Gastrocnemius medialis (tissue), 4 donors: ENCODE measurements around the gene SAMD13. TPM values are rescaled to one million over a fixed set of nuclear protein-coding genes. Genes with fewer than 3 reads are reported as not detected.

ENCODE experiments used
- ATAC-seq, 2 donors: fragments of 150-250 bp; one replicate each; pipeline ENCODE4 v1.9.1; 2016
- DNase-seq, 2 donors: peaks; one replicate each; pipeline ENCODE4 v3.0.0-alpha.2; 2019
- H3K27ac ChIP-seq, 4 donors: fragments of 200-600 bp; sonication (generic); 1 replicate in 1 of 4; 2 replicates in 3 of 4; pipeline ENCODE4 v1.5.1; 2016 to 2018; ENCODE audit warnings: mild to moderate bottlenecking in 2 of 4, moderate library complexity in 1 of 4
- H3K27me3 ChIP-seq, 3 donors: fragments of 200-600 bp; sonication (generic) in 2 of 3; 1 replicate in 1 of 3; 2 replicates in 2 of 3; pipeline versions ENCODE4 v1.5.1 to v1.6.0; 2016 to 2019; ENCODE audit warnings: mild to moderate bottlenecking in 1 of 3, moderate library complexity in 1 of 3
- H3K36me3 ChIP-seq, 2 donors: fragments of 200-600 bp; sonication (generic) in 1 of 2; one replicate each; pipeline ENCODE4 v1.5.1; 2017 to 2018
- H3K4me1 ChIP-seq, 2 donors: fragments of 200-600 bp; sonication (generic) in 1 of 2; one replicate each; pipeline ENCODE4 v1.5.1; 2016 to 2017; ENCODE audit warnings: mild to moderate bottlenecking in 2 of 2
- H3K4me3 ChIP-seq, 4 donors: fragments of 200-600 bp; sonication (generic) in 3 of 4; 1 replicate in 1 of 4; 2 replicates in 3 of 4; pipeline ENCODE4 v1.5.1; 2016 to 2019; ENCODE audit warnings: mild to moderate bottlenecking in 2 of 4
- H3K9me3 ChIP-seq, 3 donors: fragments of 200-600 bp; sonication (generic) in 2 of 3; 1 replicate in 1 of 3; 2 replicates in 2 of 3; pipeline ENCODE4 v1.5.1; 2016 to 2019
- POLR2A ChIP-seq, 2 donors: fragments of 450-650 bp; IDR thresholded peaks; one replicate each; pipeline ENCODE4 v1.6.1; 2017; ENCODE audit warnings: antibody characterized with exemption in 2 of 2, mild to moderate bottlenecking in 2 of 2, moderate library complexity in 2 of 2
- in situ Hi-C, 4 donors: fragments of 200-750 bp; cut with MboI; loops; one replicate each; pipeline versions ENCODE4 v1.15.0 to v1.8.0; 2017; ENCODE audit warnings: low sequenced_read_pairs in 4 of 4
- intact Hi-C: fragments of 100-400 bp; cut with DNase I; formaldehyde crosslinking; loops from one replicate; pipeline ENCODE4 v1.15.1; 2023; ENCODE audit warnings: low total_unique reads
- total RNA-seq, 4 donors: library from RNA; depleted of rRNA; stranded (reverse); fragments of >200 nt; gene quantifications; one replicate each; pipeline versions ENCODE4 v1.1.0 to v1.2.3, GENCODE V29; 2016
- TF ChIP-seq, protein P1 (sequence below), 5 experiments: fragments of 450-650 bp in 3 of 5; fragments of 200-600 bp in 2 of 5; sonication (generic) in 2 of 5; IDR thresholded peaks in 4 of 5; conservative IDR thresholded peaks in 1 of 5; 1 replicate in 4 of 5; 2 replicates in 1 of 5; pipeline ENCODE4 v1.5.1; 2016 to 2019; ENCODE audit warnings: antibody characterized with exemption in 5 of 5, mild to moderate bottlenecking in 3 of 5, moderate library complexity in 3 of 5

The SAMD13 gene
- total RNA-seq, 4 donors from 2014 or later: 1.5 to 10.8 (median 5.4) TPM

DNA sequence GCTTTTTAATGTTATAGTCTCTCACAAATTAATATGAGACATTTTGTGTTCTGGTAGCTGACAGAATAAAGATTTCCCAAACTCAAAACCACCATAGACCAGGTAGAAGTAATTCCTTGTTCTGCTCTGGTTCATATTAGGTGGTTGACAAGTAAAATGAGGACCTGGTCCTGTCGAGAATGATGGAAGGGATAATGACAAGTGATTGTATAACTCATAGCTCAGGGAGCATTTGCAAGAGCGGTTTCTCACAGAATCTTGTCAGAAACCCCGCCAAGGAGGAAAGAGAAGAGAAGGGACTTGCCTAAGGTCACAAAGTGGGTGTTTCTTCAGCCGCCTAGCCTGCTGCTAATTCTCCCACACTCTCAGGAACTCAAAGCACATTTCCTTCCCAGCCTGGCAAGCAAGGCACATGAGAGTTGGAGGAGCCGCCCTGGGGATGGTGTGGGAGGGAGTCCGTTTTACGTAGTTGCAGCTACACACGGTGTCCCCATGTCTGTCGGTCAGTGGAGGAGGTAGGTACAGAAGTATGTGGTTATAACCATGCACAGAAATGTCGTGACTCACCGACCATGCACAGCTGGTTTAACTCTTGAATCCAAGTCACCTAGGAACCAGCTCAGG is 46.5 kb downstream of the SAMD13 start:
- H3K27me3 ChIP-seq: no peaks in the 10 kb centered on the region
- intact Hi-C loops: loop anchor here (2.0 kb wide), 1 partner anchor 45 kb away; no protein-coding TSS in a partner anchor
- peaks cover 7 to 26% of the 10 kb centered on the region in 2 donors for H3K4me1 ChIP-seq
- TF ChIP-seq, protein P1, sequence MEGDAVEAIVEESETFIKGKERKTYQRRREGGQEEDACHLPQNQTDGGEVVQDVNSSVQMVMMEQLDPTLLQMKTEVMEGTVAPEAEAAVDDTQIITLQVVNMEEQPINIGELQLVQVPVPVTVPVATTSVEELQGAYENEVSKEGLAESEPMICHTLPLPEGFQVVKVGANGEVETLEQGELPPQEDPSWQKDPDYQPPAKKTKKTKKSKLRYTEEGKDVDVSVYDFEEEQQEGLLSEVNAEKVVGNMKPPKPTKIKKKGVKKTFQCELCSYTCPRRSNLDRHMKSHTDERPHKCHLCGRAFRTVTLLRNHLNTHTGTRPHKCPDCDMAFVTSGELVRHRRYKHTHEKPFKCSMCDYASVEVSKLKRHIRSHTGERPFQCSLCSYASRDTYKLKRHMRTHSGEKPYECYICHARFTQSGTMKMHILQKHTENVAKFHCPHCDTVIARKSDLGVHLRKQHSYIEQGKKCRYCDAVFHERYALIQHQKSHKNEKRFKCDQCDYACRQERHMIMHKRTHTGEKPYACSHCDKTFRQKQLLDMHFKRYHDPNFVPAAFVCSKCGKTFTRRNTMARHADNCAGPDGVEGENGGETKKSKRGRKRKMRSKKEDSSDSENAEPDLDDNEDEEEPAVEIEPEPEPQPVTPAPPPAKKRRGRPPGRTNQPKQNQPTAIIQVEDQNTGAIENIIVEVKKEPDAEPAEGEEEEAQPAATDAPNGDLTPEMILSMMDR (IDR thresholded peaks at IDR 0.05 in 4 of 5, conservative IDR thresholded peaks at IDR 0.05 in 1 of 5): no peak
- TF ChIP-seq POLR2A (IDR thresholded peaks at IDR 0.05): no peak
- ATAC-seq (no peak), DNase-seq (no peak)
- H3K9me3 ChIP-seq: no peaks in the 10 kb centered on the region
- in situ Hi-C loops: no loop called here
- H3K27ac ChIP-seq: peak overlapping the region in 3 of 4 donors; percentile 5 to 38 (median 35)
- H3K36me3 ChIP-seq: no peaks in the 10 kb centered on the region
- H3K4me3 ChIP-seq: no peak overlapping the region

DNA sequence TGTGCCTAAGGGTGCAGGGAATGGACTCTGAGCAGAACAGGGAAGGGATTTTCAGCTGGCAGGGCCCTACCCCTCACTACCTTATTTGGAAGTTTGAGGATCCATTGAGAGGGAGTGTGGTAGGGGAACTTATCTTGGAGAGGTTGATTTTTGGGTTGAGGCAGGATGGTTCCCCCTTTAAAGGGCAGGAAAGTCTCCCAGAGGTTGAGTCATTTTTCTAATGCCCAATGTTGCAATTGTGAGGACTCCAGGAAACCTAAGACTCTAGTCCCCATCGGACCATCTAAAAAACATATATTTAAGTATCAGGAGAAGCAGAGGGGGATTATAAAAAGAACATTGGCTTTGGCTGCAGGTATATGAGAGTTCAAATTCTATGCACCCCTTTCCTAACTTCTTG is 47.3 kb downstream of the SAMD13 start:
- Histone ChIP-seq H3K4me1 (peaks cover 7 to 26% of the 10 kb centered on the region in 2 donors), H3K9me3 (no peaks in the 10 kb centered on the region), H3K36me3 (no peaks in the 10 kb centered on the region), H3K27ac (no peak overlapping the region), H3K4me3 (no peak overlapping the region), H3K27me3 (no peaks in the 10 kb centered on the region)
- intact Hi-C loops: no loop called here
- in situ Hi-C loops: no loop called here
- ATAC-seq (no peak), DNase-seq (no peak)
- TF ChIP-seq, protein P1 (IDR thresholded peaks at IDR 0.05 in 4 of 5, conservative IDR thresholded peaks at IDR 0.05 in 1 of 5): no peak
- no peak for TF ChIP-seq POLR2A (IDR thresholded peaks at IDR 0.05)

DNA sequence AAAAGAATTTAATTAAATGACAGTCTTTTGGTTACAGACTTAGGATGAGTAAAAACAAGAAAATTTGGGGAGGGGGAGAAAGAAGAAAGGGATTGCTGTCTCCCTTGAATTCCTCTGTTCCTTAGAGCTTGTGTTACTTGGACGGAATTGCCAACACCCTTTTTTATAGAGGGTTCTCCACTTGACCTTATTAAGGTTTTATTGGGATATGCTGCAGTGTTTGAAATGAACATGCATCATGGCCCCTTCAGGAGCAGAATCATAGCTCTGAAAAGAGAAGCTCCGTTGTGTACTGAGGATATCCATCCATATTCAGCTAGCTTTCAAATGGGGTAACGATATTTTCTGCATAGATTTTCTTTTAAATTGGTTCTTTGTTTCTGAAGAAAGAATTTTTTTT is 48.6 kb downstream of the SAMD13 start:
- Histone ChIP-seq H3K4me3 (no peak overlapping the region), H3K27ac (no peak overlapping the region), H3K36me3 (no peaks in the 10 kb centered on the region), H3K27me3 (no peaks in the 10 kb centered on the region), H3K9me3 (no peaks in the 10 kb centered on the region), H3K4me1 (peaks cover 7 to 24% of the 10 kb centered on the region in 2 donors)
- in situ Hi-C loops: no loop called here
- ATAC-seq (no peak), DNase-seq (no peak)
- no peak for TF ChIP-seq POLR2A (IDR thresholded peaks at IDR 0.05)
- TF ChIP-seq, protein P1 (IDR thresholded peaks at IDR 0.05 in 4 of 5, conservative IDR thresholded peaks at IDR 0.05 in 1 of 5): no peak
- intact Hi-C loops: no loop called here

DNA sequence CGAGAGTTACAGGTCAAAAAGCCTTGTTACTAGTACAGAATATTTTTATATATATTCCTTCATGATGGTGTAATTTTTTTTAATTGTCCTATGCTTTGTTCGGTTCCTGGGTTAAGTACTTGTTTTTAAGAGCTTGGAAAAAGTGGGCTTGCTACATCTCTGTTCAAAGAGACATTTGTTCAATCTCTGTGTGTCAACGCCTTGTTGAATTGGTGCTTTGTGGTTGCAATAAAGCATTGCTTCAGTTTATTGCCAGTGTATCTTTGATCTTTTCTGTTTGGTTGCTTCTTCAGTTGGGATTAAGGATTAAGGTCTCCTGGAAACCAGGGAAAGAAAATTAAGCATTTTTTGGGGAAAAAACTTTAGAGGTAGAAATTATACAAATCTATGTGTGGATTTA is 49.0 kb downstream of the SAMD13 start:
- DNase-seq: no peak
- TF ChIP-seq, protein P1 (IDR thresholded peaks at IDR 0.05 in 4 of 5, conservative IDR thresholded peaks at IDR 0.05 in 1 of 5): no peak
- TF ChIP-seq POLR2A (IDR thresholded peaks at IDR 0.05): no peak
- no peaks in the 10 kb centered on the region for H3K9me3 ChIP-seq
- no peak overlapping the region for H3K4me3 ChIP-seq
- intact Hi-C loops: no loop called here
- in situ Hi-C loops: no loop called here
- peaks cover 7 to 20% of the 10 kb centered on the region in 2 donors for H3K4me1 ChIP-seq
- no peaks in the 10 kb centered on the region for H3K27me3 ChIP-seq
- H3K36me3 ChIP-seq: no peaks in the 10 kb centered on the region
- H3K27ac ChIP-seq: no peak overlapping the region
- no peak for ATAC-seq
